ENCODE results near the gene NCBP3.

The NCBP3 gene

DNA sequence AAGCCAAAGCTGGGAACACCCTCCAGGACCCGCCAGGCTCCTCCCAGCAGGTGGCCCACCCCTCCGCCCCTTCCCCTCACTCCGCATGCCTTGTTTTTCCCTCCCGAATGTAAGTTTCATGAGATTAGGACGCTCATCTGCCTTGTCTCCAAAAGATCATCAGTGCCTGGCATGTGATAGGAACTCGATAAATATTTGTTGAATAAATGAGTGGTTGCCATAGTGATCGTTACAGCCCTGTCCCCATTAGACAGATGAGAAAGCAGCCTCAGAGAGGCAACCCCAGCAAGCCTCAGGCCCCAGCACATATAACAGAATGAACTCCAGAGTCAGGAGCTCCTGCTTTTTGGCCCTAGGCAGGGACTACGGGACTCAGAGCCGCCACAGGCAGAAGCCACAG is 41.8 kb upstream of the NCBP3 start:
- TF ChIP-seq GATA2 (IDR thresholded peaks at IDR 0.05; ENCODE audit: low read depth, low read length) (no peak), GATA3 (IDR thresholded peaks at IDR 0.05; ENCODE audit: low read depth, low read length) (no peak)

DNA sequence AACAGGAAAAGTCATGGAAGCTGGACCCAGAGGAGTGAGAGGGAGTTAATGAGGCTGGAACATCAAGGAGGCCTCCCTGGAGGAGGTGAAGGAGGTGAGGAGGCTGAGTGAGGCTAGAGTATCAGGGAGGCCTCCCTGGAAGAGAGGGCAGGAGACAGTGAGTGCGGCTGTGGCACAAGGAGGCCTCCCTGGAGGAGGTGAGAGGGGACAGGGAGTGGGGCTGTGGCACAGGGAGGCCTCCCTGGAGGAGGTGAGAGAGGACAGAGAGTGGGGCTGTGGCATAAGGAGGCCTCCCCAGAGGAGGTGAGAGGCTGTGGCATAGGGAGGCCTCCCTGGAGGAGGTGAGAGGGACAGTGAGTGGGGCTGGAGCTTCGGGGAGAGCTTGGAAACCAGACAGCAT is 41.3 kb upstream of the NCBP3 start:
- TF ChIP-seq GATA3 (IDR thresholded peaks at IDR 0.05; ENCODE audit: low read depth, low read length) = no peak
- no peak for TF ChIP-seq GATA2 (IDR thresholded peaks at IDR 0.05; ENCODE audit: low read depth, low read length)

DNA sequence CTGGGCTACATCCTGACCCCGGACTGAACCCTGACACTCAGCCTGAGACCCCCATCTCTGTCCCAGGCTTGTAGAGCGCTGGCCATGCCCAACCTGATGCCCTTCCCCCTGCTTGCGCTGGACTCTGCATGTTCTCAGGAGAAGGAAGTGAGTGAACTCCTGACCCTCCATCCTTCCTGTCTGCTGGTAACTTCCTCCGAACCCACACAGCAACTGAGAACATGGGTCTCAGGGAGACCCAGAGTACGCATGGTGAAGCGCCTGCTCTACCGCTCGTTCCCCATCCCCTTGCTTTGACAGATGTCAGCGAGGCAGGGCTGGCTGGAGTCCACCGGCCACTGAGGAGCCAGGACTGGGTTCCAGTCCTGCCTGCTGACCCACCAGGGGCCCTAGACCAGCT is 40.7 kb upstream of the NCBP3 start:
- TF ChIP-seq GATA3 (IDR thresholded peaks at IDR 0.05; ENCODE audit: low read depth, low read length) = no peak
- TF ChIP-seq GATA2 (IDR thresholded peaks at IDR 0.05; ENCODE audit: low read depth, low read length) = no peak

DNA sequence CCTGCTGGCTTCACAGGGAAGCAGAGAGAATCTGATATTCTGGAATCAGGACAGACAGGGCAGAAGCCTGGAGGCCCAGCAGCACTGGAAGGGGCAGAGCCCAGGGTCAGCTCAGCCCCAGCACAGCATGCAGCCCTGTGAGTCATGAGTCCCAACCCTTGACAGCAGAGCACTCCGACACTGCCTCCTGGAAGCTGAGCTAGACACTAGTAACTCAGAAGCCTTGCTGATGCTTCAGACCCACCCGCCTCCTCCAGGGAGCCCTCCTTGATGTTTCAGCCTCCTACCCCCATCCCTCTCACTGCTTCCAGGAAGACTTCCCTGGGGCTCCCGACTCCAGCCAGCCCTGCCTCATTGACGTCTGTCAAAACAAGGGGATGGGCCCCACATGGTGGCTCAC is 39.9 kb upstream of the NCBP3 start:
- TF ChIP-seq GATA3 (IDR thresholded peaks at IDR 0.05; ENCODE audit: low read depth, low read length) (no peak), GATA2 (IDR thresholded peaks at IDR 0.05; ENCODE audit: low read depth, low read length) (no peak)

DNA sequence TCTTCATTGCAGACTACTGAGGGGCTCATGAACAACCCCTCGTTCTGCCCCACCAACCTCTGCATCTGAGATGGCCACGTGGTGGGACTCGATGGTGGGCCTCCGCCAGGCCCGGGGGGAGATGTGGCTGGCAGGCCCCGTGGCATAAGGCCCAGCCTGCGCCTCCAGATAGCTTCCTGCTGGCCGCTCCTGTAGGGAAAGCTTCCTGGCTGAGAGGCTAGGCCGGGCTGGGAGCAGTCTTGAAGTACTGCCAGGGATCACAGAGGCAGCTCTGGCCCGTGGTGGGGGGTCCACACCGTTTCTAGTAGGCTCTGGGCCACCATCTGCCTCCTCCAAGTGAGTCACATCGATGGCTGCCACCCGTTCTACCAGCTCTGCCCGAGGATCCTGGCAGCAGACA is 39.2 kb upstream of the NCBP3 start:
- TF ChIP-seq GATA2 (IDR thresholded peaks at IDR 0.05; ENCODE audit: low read depth, low read length) (no peak), GATA3 (IDR thresholded peaks at IDR 0.05; ENCODE audit: low read depth, low read length) (no peak)

DNA sequence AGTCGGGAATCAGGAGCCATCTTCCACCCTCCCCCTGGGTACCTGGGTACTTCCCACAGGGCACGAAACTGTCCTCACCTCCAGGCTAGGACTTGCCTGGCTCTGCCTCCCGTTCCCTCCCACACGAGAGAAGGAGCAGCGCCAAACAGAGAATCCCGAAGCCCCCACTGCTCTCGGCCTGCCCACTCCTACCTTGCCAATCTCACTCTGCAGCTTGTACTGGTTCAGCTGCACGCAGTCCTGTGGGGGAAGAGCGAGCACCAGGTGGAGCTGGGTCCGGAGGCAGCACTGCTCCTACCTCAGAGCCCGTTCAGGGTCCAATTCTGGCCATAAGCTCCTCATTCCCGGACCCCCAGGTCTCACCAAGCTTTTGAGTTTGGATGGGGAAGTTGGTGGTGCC is 38.1 kb upstream of the NCBP3 start:
- TF ChIP-seq GATA3 (IDR thresholded peaks at IDR 0.05; ENCODE audit: low read depth, low read length) (no peak), GATA2 (IDR thresholded peaks at IDR 0.05; ENCODE audit: low read depth, low read length) (no peak)

DNA sequence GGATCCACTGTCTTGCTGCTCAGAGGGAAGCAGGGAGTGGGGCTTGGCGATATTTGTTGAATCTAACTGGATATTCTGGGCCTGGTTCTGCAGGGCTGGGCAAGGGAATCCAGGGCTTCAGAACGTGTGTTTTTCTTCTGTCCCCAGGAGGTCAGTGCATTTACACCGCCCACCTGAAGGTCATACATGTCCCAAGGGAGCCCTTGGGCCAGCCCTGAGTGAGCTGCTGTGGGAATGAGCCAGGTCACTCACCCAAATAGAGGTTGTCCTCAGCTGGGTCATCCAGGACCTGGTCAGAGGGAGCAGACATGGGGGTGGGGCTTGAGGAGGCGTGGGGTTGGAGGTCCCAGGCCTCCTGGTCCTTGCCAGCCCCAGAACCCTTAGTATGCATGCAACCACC is 36.2 kb upstream of the NCBP3 start:
- TF ChIP-seq GATA3 (IDR thresholded peaks at IDR 0.05; ENCODE audit: low read depth, low read length) (no peak), GATA2 (IDR thresholded peaks at IDR 0.05; ENCODE audit: low read depth, low read length) (no peak)

DNA sequence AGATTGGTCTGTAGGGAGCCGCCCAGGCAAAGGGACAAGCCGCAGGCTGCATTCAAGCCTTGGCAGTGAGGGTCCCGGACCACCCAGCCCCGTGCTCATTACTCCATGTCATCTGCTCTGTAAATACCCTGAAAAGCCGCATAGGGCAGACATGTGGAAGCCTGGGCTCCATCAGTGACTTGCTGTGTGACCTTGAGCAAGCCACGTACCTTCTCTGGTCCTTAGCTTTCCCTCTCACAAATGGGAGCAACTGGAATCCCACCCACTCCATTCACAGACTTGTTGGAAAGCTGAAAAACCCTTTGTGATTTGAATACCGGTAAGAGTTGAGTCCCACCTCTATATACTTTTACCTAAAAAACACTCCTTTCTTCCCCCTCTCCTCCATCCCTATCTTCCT is 34.9 kb upstream of the NCBP3 start:
- no peak for TF ChIP-seq GATA3 (IDR thresholded peaks at IDR 0.05; ENCODE audit: low read depth, low read length)
- no peak for TF ChIP-seq GATA2 (IDR thresholded peaks at IDR 0.05; ENCODE audit: low read depth, low read length)

DNA sequence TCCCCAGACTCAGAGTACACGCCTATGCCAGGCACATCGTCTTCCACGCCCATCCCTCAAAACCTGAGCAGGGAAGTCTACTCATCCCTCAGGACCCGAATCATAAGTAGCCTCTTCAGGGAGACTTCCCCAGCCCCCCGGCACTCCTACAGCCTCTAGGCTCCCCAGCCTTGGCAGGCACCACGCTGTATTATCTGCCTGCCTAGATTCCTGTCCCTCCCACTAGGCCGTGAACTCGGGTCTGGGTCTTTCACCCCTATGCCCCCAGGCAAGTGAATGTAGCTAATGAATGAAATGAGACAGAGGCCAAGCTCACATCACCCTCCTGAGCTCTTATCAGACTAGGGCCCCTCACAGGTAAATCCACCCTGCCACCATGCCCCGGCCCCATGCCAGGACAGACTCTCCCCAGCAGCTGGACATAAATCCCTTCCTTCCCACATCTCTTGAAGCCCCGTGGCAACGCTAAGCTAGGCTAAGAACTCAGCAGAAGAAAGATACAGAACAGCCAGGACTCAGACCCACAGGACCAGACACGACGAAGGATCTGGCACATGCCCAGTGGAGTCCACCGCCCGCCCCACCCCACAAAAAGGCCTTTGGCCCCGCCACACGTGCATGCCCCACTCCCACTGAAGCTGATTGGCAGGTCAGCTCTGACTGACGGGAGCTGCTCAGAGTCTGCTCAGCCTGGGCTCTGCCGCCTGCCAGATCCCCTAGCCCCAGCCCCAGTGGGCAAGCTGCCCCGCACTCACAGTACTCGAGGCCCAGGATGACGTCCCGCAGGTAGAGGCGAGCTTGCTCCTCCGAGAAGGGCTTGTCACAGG is 33.8 kb upstream of the NCBP3 start:
- TF ChIP-seq GATA2 (IDR thresholded peaks at IDR 0.05; ENCODE audit: low read depth, low read length) (no peak), GATA3 (IDR thresholded peaks at IDR 0.05; ENCODE audit: low read depth, low read length) (no peak)

DNA sequence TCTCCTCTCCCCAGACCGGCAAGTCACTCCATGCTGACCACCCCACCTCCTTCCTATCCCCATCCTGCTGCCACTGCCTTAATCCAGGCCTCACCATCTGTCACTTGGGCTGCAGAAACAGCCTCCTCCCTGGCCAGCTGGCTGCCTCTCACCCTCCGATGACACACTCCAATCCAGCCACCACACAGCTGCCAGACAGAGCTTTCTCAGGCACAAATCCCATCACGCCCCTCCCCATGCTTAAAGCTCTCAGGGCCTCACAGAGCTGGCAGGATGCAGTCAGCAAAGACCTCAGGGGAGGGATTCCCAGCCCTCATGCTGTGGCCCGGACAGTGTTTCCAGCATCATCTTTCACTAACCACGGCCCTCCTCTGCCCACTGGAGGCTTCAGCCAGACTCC is 33.1 kb upstream of the NCBP3 start:
- TF ChIP-seq GATA3 (IDR thresholded peaks at IDR 0.05; ENCODE audit: low read depth, low read length) (no peak), GATA2 (IDR thresholded peaks at IDR 0.05; ENCODE audit: low read depth, low read length) (no peak)

DNA sequence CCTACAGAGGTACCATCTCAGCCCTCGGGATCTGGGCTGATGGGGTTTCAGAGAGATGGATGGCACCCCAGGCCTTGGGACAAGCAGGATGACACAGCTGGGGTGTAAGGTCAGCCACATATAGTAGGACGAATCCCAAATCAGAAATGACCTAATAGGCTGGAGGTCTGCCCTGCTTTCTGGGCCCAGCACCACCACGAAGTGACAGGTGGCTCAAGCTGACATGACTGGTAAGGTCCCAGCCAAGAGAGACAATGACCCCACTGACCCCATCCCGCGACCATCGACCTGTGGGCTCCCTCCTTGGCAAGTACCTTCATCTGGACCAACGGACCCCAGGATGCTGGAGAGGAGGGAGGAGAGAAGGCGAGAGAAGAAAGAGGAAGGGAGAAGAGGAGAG is 31.2 kb upstream of the NCBP3 start:
- TF ChIP-seq GATA3 (IDR thresholded peaks at IDR 0.05; ENCODE audit: low read depth, low read length) = no peak
- TF ChIP-seq GATA2 (IDR thresholded peaks at IDR 0.05; ENCODE audit: low read depth, low read length) = no peak

DNA sequence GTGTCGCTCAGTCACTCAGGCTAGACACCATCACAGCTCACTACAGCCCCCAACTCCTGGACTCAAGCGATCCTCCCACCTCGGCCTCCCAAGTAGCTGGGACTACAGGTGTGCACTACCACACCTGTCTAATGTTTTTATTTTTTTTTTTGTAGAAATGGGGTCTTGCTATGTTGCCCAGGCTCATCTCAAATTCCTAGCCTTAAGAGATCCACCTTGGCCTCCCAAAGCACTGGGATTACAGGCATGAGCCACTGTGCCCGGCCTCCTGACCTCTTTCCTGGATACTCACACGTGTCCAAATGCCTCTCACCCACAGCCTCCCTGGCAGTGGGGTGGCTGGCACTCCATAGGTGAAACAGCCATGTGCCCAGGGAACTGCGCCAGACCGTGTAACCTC is 29.3 kb upstream of the NCBP3 start:
- no peak for TF ChIP-seq GATA2 (IDR thresholded peaks at IDR 0.05; ENCODE audit: low read depth, low read length)
- no peak for TF ChIP-seq GATA3 (IDR thresholded peaks at IDR 0.05; ENCODE audit: low read depth, low read length)

DNA sequence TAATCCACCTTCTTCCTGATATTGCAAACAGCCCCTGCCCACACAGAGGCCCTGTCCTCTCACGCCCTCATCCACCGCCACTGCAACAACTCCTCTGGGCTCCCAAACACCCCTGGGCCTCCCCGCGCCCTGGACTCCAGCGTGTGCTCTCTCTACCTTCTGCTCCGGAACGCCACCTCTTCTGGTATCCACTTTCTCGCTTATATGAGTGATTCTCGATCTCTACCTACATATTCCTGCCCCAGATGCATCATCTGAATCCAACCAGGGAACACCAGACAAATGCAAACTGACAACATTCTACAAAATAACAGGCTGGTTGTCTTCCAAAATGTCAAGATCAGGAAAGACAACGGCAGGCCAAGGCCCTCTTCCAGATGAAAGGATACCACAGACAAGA is 27.8 kb upstream of the NCBP3 start:
- TF ChIP-seq GATA3 (IDR thresholded peaks at IDR 0.05; ENCODE audit: low read depth, low read length) (no peak), GATA2 (IDR thresholded peaks at IDR 0.05; ENCODE audit: low read depth, low read length) (no peak)

DNA sequence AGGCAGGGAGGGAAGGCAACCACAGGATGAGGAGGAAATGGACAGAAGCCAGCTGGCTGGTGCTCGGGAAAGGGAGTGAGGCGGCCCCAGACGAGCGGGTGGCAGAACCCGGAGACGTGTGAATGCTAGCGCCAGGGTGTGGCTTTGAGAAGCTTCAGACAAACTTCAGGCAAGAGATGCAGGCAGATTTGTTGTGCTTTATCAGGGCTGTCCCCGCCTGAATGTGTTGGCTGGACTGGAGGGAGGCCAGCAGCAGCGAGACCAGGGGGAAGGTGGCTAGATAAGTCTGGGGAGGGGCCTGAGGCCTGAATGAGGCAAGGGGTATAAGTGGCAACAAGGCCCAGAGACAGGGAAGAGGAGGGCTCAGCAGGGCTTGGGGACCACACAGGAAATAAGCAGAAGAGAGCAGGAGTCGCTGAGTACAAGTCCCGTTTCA is 24.8 kb upstream of the NCBP3 start:
- TF ChIP-seq GATA2 (IDR thresholded peaks at IDR 0.05; ENCODE audit: low read depth, low read length) = no peak
- no peak for TF ChIP-seq GATA3 (IDR thresholded peaks at IDR 0.05; ENCODE audit: low read depth, low read length)

DNA sequence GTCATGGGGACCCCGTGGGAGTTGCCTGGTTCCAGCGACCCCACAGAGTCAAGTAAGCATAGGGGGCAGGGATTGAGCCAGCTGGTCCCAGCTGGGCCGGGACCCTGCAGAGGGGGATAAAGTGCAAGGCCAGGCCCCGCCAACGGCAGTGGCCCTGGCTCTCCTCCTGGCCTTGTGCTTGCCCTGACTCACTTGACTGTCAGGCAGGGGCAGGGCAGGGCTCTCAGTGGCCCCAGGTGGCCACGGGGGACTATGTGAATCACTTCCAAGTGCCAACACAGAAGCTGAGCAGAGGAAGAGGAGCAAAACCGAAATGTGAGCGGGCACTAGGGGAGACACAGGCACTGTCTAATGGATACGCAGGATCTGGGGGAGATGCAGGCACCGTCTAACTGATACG is 21.6 kb upstream of the NCBP3 start:
- no peak for TF ChIP-seq GATA3 (IDR thresholded peaks at IDR 0.05; ENCODE audit: low read depth, low read length)
- TF ChIP-seq GATA2 (IDR thresholded peaks at IDR 0.05; ENCODE audit: low read depth, low read length) = no peak

DNA sequence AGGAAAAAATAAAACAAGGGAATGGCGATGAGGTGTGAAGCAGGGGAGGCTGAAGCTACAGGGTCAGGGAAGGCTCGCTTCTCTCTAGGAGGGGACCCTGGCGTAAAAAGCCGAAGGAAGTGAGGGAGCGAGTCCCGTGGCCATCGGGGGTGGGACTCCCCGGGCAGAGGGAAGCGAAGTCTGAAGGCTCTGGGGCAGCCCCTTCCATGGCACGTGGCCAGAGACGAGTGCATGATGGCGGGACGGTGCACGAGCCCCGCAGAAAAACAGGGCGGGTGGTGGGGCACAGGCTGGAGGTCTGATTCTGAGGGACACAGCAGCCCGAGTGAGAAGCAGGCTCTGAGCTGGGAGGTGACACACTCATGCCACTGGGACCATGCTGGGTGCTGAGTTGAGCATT is 21.1 kb upstream of the NCBP3 start:
- no peak for TF ChIP-seq GATA2 (IDR thresholded peaks at IDR 0.05; ENCODE audit: low read depth, low read length)
- no peak for TF ChIP-seq GATA3 (IDR thresholded peaks at IDR 0.05; ENCODE audit: low read depth, low read length)
